GM21381 (cell line): ENCODE measurements around the gene ZNF556.
"Not testable (repeated sequence)": the region's sequence is repeated elsewhere in the genome, so short reads cannot be mapped to it uniquely, and the experiment has no call there.

Experiments
- ATAC-seq: cut with Tn5 transposase; IDR thresholded peaks from one replicate; pipeline ENCODE4 v1.9.1; 2021; ENCODE audit warnings: mild to moderate bottlenecking, moderate library complexity; ENCODE audit not compliant: unreplicated experiment

Gene ZNF556

DNA sequence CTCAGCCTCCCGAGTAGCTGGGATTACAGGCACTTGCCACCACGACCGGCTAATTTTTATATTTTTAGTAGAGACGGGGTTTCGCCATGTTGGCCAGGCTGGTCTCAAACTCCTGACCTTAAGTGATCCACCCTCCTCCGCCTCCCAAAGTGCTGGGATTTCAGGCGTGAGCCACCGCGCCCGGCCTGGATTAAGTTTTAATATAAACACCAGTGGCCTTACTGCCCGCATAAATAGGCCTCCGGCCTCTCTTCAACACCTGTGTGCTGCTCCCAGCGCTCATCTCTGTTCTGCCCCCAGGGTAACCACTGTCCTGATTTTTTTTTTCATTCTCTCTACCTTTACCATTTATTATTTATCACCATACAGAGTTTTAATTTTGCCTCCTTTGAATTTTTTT lies 36.2 kb downstream of the ZNF556 start:
- not testable (repeated sequence) for ATAC-seq

DNA sequence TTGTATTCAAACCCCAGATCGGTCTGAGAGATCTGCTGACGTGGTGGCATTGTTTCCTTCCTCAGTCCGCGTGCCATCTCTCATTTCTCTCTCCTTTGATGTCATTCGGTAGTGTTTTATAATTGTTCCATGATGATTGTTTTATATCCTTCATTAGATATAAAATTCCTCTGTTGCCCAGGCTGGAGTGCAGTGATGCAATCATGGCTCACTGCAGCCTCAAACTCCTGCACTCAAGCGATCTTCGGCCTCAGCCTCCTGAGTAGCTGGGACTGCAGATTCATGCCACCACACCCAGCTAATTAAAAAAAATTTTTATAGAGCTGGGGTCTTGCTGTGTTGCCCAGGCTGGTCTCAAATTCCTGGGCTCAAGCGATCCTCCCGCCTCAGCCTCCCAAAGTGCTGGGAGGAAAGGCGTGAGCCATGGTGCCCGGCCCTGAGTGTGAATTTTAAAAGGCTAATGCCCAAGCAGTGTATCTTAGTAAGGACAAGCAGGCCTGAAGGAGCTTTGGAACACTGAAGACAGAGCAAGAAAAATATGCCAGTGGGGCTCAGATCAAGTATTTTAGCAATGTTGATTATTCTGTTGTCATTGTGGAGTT lies 38.9 kb downstream of the ZNF556 start:
- no peak for ATAC-seq

DNA sequence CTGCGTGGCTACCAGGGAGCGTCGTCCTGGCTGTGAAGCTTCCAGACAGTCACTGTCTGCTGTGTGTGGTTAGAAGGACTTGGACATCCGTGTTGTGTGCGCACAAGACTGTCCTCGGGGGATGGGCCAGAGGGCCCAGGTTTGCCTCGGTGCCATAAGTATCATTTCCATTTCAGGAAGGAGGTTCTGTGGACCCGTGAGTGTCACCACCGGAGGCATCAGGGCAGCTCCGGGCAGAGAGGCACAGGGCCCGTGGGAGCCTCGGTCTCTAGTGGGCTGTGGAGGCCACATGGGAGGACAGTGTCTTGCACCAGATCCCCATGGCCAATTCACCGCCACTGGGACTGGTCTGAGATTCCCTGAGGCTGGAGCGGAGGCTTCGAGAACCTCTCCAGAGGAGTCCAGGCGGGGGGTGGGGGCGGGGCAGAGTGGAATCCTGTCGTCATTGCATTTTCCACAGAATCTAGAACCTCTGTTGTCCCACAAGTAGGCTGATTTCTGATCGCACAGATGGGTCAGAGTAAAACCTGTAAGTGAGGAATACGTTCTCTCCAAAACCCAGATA lies 39.6 kb downstream of the ZNF556 start:
- no peak for ATAC-seq

DNA sequence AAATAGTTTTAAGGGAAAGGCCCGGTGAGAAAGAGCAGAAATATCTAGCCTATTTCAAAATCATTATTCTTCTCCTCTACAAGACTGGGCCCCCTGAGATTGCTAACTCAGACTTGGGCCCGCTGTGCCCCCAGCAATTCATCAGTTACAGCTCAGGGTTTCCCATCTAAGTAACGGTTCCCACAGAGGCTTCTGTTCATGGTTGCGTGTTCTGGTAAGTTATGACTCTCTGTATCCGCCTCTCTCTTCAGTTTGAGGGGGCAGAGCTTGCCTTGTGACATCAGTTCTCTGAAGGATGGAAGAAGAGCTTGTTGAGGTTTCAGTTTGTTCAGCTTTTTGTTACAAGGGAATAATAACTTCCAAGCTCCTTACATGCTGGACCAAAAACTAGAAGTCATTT lies 45.2 kb downstream of the ZNF556 start:
- no peak for ATAC-seq

DNA sequence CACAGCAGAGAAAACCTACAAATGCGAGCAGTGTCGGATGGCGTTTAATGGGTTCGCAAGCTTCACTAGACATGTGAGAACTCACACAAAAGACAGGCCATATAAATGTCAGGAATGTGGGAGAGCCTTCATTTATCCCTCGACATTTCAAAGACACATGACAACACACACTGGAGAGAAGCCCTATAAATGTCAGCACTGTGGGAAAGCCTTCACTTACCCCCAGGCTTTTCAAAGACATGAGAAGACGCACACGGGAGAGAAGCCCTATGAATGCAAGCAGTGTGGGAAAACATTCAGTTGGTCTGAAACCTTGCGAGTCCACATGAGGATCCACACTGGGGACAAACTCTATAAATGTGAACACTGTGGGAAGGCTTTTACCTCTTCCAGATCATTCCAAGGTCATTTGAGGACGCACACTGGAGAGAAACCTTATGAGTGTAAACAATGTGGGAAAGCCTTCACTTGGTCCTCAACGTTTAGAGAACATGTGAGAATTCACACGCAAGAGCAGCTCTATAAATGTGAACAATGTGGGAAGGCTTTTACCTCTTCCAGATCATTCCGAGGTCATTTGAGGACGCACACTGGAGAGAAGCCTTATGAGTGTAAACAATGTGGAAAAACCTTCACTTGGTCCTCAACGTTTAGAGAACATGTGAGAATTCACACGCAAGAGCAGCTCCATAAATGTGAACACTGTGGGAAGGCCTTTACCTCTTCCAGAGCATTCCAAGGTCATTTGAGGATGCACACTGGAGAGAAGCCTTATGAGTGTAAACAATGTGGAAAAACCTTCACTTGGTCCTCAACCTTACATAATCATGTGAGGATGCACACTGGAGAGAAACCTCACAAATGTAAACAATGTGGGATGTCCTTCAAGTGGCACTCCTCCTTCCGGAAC lies 50.4 kb downstream of the ZNF556 start:
- ATAC-seq, result no peak

DNA sequence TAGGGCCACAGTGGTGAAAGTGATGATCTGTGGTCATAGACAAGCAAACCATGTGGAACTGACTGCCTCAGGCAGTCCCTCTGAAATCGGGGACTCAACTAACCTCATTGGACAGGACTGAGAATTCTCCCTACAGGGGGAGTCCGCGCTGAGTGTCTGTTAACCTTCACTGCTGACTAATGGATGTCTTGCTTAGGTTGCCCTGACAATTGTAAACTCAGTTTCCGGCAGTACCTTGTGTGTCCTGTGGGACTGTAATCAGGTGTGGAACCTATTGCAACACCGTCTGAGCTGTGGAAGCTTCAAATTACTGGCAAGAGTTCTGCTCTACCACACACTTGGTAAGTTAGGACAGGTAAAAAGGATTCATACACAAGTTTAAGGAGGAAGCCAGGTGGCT lies 55.9 kb downstream of the ZNF556 start:
- no peak for ATAC-seq

DNA sequence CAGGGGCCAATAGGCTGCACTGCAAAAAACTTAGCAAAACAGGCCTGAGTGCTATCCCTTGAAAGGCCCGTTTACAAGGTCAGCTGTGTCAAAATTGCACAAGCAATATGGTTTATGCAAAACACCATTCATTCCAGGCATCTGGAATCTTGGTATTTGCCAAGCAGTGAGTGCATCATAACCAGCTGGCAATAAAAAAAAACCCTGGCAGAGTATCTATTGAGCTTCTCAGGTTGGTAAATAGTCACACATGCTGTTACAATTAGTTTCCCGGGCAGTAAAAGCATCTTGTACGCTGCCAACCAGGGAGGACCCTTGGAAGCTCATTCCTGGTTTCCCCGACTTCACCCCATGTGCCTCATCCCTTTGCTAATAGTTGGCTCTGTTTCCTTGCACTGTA lies 56.4 kb downstream of the ZNF556 start:
- ATAC-seq, result no peak

DNA sequence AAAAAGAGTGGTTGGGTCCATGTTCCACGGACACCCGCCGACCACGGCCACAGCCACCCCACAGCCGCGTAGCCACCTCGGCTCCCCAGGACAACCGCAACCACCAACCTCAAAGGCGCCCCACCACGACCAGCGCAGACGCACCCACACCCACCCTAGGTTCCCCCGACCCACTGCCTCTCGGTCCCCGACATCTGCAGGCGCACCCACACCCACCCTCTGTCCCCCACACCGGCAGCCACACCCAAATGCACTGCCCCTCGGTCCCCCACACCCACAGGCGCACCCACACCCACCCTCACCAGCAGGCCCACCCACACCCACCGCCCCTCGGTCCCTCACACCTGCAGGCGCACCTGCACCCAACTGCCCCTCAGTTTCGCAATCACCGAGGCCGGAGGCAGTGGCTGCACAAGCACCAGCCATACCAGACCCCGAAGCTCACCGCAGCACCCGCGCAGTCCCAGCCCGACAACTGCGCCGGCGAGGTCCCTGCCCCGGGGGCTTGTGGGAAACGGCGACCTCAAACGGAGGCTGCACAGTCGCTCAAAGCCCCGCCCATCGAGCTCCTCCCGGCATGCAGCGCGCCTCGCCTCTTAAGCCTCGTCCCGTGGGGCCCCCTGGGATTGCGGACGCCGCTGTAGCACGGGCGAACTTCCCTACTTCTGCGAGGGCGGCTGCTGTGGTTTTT lies 59.4 kb downstream of the ZNF556 start:
- no peak for ATAC-seq

DNA sequence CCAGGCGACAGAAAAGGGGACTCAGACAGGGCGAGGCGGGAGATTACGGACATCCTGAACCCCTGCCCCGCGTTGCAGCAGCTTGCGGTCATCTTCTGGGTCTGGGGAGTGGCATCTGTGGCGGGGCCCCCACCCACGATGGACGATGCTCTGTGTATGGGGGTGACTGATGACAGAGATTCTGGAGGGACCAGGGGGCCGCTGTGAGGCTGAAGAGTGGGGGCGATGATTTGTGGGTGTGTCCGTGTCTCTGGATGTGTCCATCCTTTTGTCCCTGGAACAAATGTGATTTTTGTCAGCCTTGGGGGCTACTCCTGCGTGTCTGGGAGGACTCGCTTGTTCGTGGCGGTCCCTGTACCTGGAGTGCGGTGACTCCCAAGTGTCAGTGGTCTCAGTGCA lies 59.9 kb downstream of the ZNF556 start:
- ATAC-seq, result no peak
